ENCODE measurements around the gene MYG1. TPM values are rescaled to one million over a fixed set of nuclear protein-coding genes. Genes with fewer than 3 reads are reported as not detected.

MYG1 gene
- total RNA-seq, 1 experiment from 2014 or later, result 104 TPM

- Histone ChIP-seq H3K9me2 (ENCODE audit: insufficient read depth) (no peaks in the 10 kb centered on the region), H3K36me3 (ENCODE audit: control insufficient read depth in 1 of 2, insufficient read depth in 2 of 2, low read length in 2 of 2) (peaks cover 0 to 2% of the 10 kb centered on the region in 2 experiments; a peak in 2 of 4 replicates), H3K9ac (ENCODE audit: low read length) (peak overlapping the region; percentile 94), H3K79me2 (ENCODE audit: insufficient read depth, low read length) (peaks cover 11% of the 10 kb centered on the region; the same call in 1 of the 2 replicates), H3K4me2 (ENCODE audit: low read length) (peak overlapping the region; percentile 96), H3K27me3 (ENCODE audit: insufficient read depth, low read length) (no peaks in the 10 kb centered on the region), H4K20me1 (ENCODE audit: insufficient read depth) (no peaks in the 10 kb centered on the region), H3K27ac (ENCODE audit: low read depth, low read length) (peak overlapping the region; percentile 85), H2AFZ (ENCODE audit: low read depth, low read length, poor library complexity, severe bottlenecking) (no peak overlapping the region), H3K4me3 (replicated peaks in 1 of 2; ENCODE audit: low read depth in 1 of 2, low read length in 2 of 2) (peak overlapping the region; percentile 91 to 97), H3K9me3 (ENCODE audit: control insufficient read depth in 1 of 2, insufficient read depth in 1 of 2, low read depth in 1 of 2, low read length in 2 of 2) (no peaks in the 10 kb centered on the region), H3K4me1 (ENCODE audit: control insufficient read depth in 1 of 2, insufficient read depth in 2 of 2, low read length in 2 of 2) (peaks cover 15 to 23% of the 10 kb centered on the region in 2 experiments)
- TF ChIP-seq YY1 (IDR thresholded peaks at IDR 0.05; ENCODE audit: extremely low read depth, insufficient replicate concordance, low read depth, low read length) (no peak), POLR2A (IDR thresholded peaks at IDR 0.05; ENCODE audit: borderline replicate concordance, extremely low read depth, insufficient read depth, insufficient read length) (no peak), ZFX (IDR thresholded peaks at IDR 0.05) (peak; percentile 71; the same call in 1 of the 2 replicates)
- no peak for DNase-seq (ENCODE audit: low read depth, low spot score)
- no TSS peak for BruUV-seq (replicated peaks)
- intact Hi-C loops (cut with micrococcal nuclease), result loop anchor here (2.0 kb wide), 1 partner anchor 20 kb away; the partner anchor contains the start of gene RARG
- RAD21 ChIA-PET (ENCODE audit: low non-redundant PET in 1 of 2, low total read pairs in 2 of 2, uncharacterized antibody in 2 of 2, unreplicated experiment in 2 of 2), result interaction anchor here in 1 of 2 experiments (1.9 kb wide), 1 partner anchor 40 kb away, joined by 8 read pairs; no protein-coding TSS in a partner anchor
- POLR2A ChIA-PET, result interaction anchor here (1.2 kb wide), 1 partner anchor 189 kb away, joined by 3 read pairs; the partner anchor contains the start of gene PRR13
- peak; percentile 41 for ATAC-seq
- CTCF ChIA-PET, result interaction anchor here (1.1 to 2.0 kb wide), 3 partner anchors 14 to 69 kb away, joined by 3 to 22 read pairs (median 4); partner anchors contain the start of gene AAAS
These were observed 47.1 kb upstream of the MYG1 start for GRCh38 chr12:53252349-53252916.

DNA sequence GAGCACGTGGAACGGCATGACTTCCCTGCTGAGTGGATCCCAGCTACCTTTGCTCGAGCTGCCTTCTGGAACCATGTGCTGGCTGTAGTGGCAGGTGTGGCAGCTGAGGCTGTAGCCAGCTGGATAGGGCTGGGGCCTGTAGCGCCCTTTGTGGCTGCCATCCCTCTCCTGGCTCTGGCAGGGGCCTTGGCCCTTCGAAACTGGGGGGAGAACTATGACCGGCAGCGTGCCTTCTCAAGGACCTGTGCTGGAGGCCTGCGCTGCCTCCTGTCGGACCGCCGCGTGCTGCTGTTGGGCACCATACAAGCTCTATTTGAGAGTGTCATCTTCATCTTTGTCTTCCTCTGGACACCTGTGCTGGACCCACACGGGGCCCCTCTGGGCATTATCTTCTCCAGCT, 46.2 kb upstream of the MYG1 start:
- ATAC-seq, result no peak
- H3K9me3 ChIP-seq (ENCODE audit: control insufficient read depth in 1 of 2, insufficient read depth in 1 of 2, low read depth in 1 of 2, low read length in 2 of 2), result no peaks in the 10 kb centered on the region
- CTCF ChIA-PET, result interaction anchor here (1.1 kb wide), 1 partner anchor 68 kb away, joined by 4 read pairs; the partner anchor contains the start of gene AAAS
- no TSS peak for BruUV-seq (replicated peaks)
- DNase-seq (ENCODE audit: low read depth, low spot score), result no peak
- peak overlapping the region; percentile 91 to 97 for H3K4me3 ChIP-seq (replicated peaks in 1 of 2; ENCODE audit: low read depth in 1 of 2, low read length in 2 of 2)
- H3K27ac ChIP-seq (ENCODE audit: low read depth, low read length), result peak overlapping the region; percentile 85; the same call in 1 of the 2 replicates
- H3K79me2 ChIP-seq (ENCODE audit: insufficient read depth, low read length), result peaks cover 11% of the 10 kb centered on the region; the same call in 1 of the 2 replicates
- intact Hi-C loops (cut with micrococcal nuclease), result loop anchor here (2.0 kb wide), 1 partner anchor 20 kb away; the partner anchor contains the start of gene RARG
- H3K9ac ChIP-seq (ENCODE audit: low read length), result no peak overlapping the region
- H3K4me2 ChIP-seq (ENCODE audit: low read length), result peak overlapping the region; percentile 96
- no peaks in the 10 kb centered on the region for H3K9me2 ChIP-seq (ENCODE audit: insufficient read depth)
- TF ChIP-seq JUND (IDR thresholded peaks at IDR 0.05) (no peak), SP1 (IDR thresholded peaks at IDR 0.05; ENCODE audit: low read depth) (no peak), ELF1 (IDR thresholded peaks at IDR 0.05; ENCODE audit: borderline replicate concordance, low read depth) (no peak), SIN3A (IDR thresholded peaks at IDR 0.05; ENCODE audit: low read depth) (no peak), ZBTB33 (IDR thresholded peaks at IDR 0.05; ENCODE audit: extremely low read depth, insufficient replicate concordance, low read length) (no peak), POLR2A (IDR thresholded peaks at IDR 0.05; ENCODE audit: borderline replicate concordance, extremely low read depth, insufficient read depth, insufficient read length) (no peak), YY1 (IDR thresholded peaks at IDR 0.05; ENCODE audit: extremely low read depth, insufficient replicate concordance, low read depth, low read length) (no peak), FOSL1 (IDR thresholded peaks at IDR 0.05; ENCODE audit: low read depth) (no peak), EGR1 (IDR thresholded peaks at IDR 0.05; ENCODE audit: low read depth) (no peak), CEBPB (IDR thresholded peaks at IDR 0.05; ENCODE audit: low read depth) (no peak), RAD21 (IDR thresholded peaks at IDR 0.05; ENCODE audit: low read depth) (no peak), SRF (IDR thresholded peaks at IDR 0.05; ENCODE audit: low read depth) (no peak), EZH2phosphoT487 (IDR thresholded peaks at IDR 0.05; ENCODE audit: borderline replicate concordance) (no peak)
- TF ChIP-seq, protein P1, sequence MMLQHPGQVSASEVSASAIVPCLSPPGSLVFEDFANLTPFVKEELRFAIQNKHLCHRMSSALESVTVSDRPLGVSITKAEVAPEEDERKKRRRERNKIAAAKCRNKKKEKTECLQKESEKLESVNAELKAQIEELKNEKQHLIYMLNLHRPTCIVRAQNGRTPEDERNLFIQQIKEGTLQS (IDR thresholded peaks at IDR 0.05), result no peak
- H4K20me1 ChIP-seq (ENCODE audit: insufficient read depth), result no peaks in the 10 kb centered on the region
- H3K4me1 ChIP-seq (ENCODE audit: control insufficient read depth in 1 of 2, insufficient read depth in 2 of 2, low read length in 2 of 2), result peaks cover 15 to 23% of the 10 kb centered on the region in 2 experiments
- H3K36me3 ChIP-seq (ENCODE audit: control insufficient read depth in 1 of 2, insufficient read depth in 2 of 2, low read length in 2 of 2), result peaks cover 0 to 2% of the 10 kb centered on the region in 2 experiments; a peak in 2 of 4 replicates
- H3K27me3 ChIP-seq (ENCODE audit: insufficient read depth, low read length), result no peaks in the 10 kb centered on the region
- H2AFZ ChIP-seq (ENCODE audit: low read depth, low read length, poor library complexity, severe bottlenecking), result no peak overlapping the region
- RAD21 ChIA-PET (ENCODE audit: low non-redundant PET in 1 of 2, low total read pairs in 2 of 2, uncharacterized antibody in 2 of 2, unreplicated experiment in 2 of 2), result no interaction called here
- POLR2A ChIA-PET, result interaction anchor here (1.2 to 1.4 kb wide), 2 partner anchors 14 to 188 kb away, joined by 3 read pairs; partner anchors contain the start of genes ESPL1 and PRR13
